ENCODE results near the gene CRCP. TPM values are rescaled to one million over a fixed set of nuclear protein-coding genes. Genes with fewer than 3 reads are reported as not detected.

Gene CRCP
- total and polyA plus RNA-seq, 2 of the 13 experiments (the other 11 are each of a cell fraction or from before 2014, with no cell fraction given) = 22.7 to 31.0 TPM

DNA sequence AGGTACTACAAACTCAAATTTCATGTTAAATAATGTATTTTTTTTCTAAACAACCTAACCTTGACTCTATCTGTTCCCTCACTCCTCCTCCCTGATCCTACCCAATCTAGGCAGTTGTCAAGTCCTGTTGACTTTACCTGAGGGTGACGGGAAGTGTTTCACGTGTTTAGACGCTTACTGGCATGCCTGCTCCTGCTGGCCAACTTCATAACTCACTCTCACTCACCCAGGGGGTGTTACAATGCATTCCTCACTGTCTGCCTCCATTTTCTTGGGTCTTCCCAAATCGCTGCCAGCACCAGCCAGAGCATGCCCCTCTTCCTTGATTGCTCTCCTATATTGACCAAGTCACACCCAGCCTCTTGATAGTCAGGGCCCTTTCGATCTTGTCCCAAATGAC lies 28.3 kb downstream of the CRCP start:
- Histone ChIP-seq H3K79me2 (ENCODE audit: insufficient read depth, low read length) (peaks cover 6% of the 10 kb centered on the region), H4K20me1 (ENCODE audit: insufficient read depth, low read length) (no peaks in the 10 kb centered on the region), H3K4me1 (ENCODE audit: insufficient read depth, low read length) (peaks cover 78% of the 10 kb centered on the region), H3K27ac (ENCODE audit: extremely low read length, insufficient read depth, low read length) (peak overlapping the region; percentile 71), H3K4me3 (replicated peaks in 1 of 3; ENCODE audit: insufficient read depth in 1 of 3, low read depth in 2 of 3, low read length in 3 of 3) (peak overlapping the region in 1 of 3 experiments; percentile 8; a peak in 1 of 6 replicates), H2AFZ (ENCODE audit: low read length) (no peak overlapping the region), H3K4me2 (ENCODE audit: low read depth, low read length) (peak overlapping the region; percentile 58), H3K9me3 (ENCODE audit: low read length) (no peaks in the 10 kb centered on the region), H3K36me3 (replicated peaks in 1 of 2; ENCODE audit: control insufficient read depth in 1 of 2, insufficient read depth in 2 of 2, low read length in 2 of 2) (peaks cover 7 to 43% of the 10 kb centered on the region in 2 experiments), H3K27me3 (ENCODE audit: control insufficient read depth in 1 of 2, insufficient read depth in 2 of 2, low read length in 2 of 2) (no peaks in the 10 kb centered on the region), H3K9ac (ENCODE audit: insufficient read depth, low read depth, low read length) (peak overlapping the region; percentile 32)
- FAIRE-seq (no peak), ATAC-seq (peak; percentile 40), DNase-seq (ENCODE audit: low spot score) (peak; percentile 61)
- no TSS peak for BruUV-seq (replicated peaks)
- 23% methylated on average over 5 of the region's 5 CpGs for WGBS (ENCODE audit: low lambda C conversion rate)
- intact Hi-C loops (cut with micrococcal nuclease; ENCODE audit: unreplicated experiment) (loop anchor here (2.0 to 10.0 kb wide), 4 partner anchors 28 to 394 kb away; partner anchors contain the start of gene CRCP), in situ Hi-C loops (cut with HindIII; ENCODE audit: extremely low pct_ligation_motif_present, low pct_unique_long_range_greater_than_20kb) (no loop called here)
- CTCF ChIA-PET (ENCODE audit: low intra/inter-chr PET ratio, low total read pairs) = no interaction called here
- POLR2A ChIA-PET = interaction anchor here (1.1 to 4.7 kb wide), 7 partner anchors 16 to 598 kb away, joined by 3 to 33 read pairs (median 4); partner anchors contain the start of genes ASL, CRCP, RABGEF1 and TPST1
- TF ChIP-seq SOX6 (IDR thresholded peaks at IDR 0.05) = no peak
- TF ChIP-seq SOX6 (CRISPR knock-in tag; IDR thresholded peaks at IDR 0.05) = peak; percentile 25; the same call in 1 of the 2 replicates
- TF ChIP-seq FOXP1 (IDR thresholded peaks at IDR 0.05) = no peak
- TF ChIP-seq FOXP1 (CRISPR knock-in tag; IDR thresholded peaks at IDR 0.05) = peak; percentile 58; the same call in 1 of the 2 replicates
- TF ChIP-seq ZSCAN9 (CRISPR knock-in tag; IDR thresholded peaks at IDR 0.05; ENCODE audit: borderline replicate concordance) = peak; percentile 93
- no peak for TF ChIP-seq ZNF839 (CRISPR knock-in tag; IDR thresholded peaks at IDR 0.05; ENCODE audit: borderline replicate concordance)
- TF ChIP-seq ATF7 (IDR thresholded peaks at IDR 0.05) = no peak
- no peak for TF ChIP-seq ATF7 (CRISPR knock-in tag; IDR thresholded peaks at IDR 0.05)
- peak; percentile 95 for TF ChIP-seq TFE3 (CRISPR knock-in tag; IDR thresholded peaks at IDR 0.05)
- TF ChIP-seq CREB1 (IDR thresholded peaks at IDR 0.05) = no peak
- no peak for TF ChIP-seq CREB1 (CRISPR knock-in tag; IDR thresholded peaks at IDR 0.05)
- TF ChIP-seq, protein P1, sequence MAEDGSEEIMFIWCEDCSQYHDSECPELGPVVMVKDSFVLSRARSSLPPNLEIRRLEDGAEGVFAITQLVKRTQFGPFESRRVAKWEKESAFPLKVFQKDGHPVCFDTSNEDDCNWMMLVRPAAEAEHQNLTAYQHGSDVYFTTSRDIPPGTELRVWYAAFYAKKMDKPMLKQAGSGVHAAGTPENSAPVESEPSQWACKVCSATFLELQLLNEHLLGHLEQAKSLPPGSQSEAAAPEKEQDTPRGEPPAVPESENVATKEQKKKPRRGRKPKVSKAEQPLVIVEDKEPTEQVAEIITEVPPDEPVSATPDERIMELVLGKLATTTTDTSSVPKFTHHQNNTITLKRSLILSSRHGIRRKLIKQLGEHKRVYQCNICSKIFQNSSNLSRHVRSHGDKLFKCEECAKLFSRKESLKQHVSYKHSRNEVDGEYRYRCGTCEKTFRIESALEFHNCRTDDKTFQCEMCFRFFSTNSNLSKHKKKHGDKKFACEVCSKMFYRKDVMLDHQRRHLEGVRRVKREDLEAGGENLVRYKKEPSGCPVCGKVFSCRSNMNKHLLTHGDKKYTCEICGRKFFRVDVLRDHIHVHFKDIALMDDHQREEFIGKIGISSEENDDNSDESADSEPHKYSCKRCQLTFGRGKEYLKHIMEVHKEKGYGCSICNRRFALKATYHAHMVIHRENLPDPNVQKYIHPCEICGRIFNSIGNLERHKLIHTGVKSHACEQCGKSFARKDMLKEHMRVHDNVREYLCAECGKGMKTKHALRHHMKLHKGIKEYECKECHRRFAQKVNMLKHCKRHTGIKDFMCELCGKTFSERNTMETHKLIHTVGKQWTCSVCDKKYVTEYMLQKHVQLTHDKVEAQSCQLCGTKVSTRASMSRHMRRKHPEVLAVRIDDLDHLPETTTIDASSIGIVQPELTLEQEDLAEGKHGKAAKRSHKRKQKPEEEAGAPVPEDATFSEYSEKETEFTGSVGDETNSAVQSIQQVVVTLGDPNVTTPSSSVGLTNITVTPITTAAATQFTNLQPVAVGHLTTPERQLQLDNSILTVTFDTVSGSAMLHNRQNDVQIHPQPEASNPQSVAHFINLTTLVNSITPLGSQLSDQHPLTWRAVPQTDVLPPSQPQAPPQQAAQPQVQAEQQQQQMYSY (CRISPR knock-in tag; IDR thresholded peaks at IDR 0.05) = no peak
- TF ChIP-seq SP2 (CRISPR knock-in tag; IDR thresholded peaks at IDR 0.05) = no peak
- TF ChIP-seq GATAD2A (CRISPR knock-in tag; IDR thresholded peaks at IDR 0.05) = peak; percentile 89
- TF ChIP-seq, protein P2, sequence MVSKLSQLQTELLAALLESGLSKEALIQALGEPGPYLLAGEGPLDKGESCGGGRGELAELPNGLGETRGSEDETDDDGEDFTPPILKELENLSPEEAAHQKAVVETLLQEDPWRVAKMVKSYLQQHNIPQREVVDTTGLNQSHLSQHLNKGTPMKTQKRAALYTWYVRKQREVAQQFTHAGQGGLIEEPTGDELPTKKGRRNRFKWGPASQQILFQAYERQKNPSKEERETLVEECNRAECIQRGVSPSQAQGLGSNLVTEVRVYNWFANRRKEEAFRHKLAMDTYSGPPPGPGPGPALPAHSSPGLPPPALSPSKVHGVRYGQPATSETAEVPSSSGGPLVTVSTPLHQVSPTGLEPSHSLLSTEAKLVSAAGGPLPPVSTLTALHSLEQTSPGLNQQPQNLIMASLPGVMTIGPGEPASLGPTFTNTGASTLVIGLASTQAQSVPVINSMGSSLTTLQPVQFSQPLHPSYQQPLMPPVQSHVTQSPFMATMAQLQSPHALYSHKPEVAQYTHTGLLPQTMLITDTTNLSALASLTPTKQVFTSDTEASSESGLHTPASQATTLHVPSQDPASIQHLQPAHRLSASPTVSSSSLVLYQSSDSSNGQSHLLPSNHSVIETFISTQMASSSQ (IDR thresholded peaks at IDR 0.05; ENCODE audit: low read depth) = no peak
- TF ChIP-seq, protein P2 (CRISPR knock-in tag; IDR thresholded peaks at IDR 0.05; ENCODE audit: borderline replicate concordance) = no peak
- no peak for TF ChIP-seq SUZ12 (IDR thresholded peaks at IDR 0.05; ENCODE audit: low read depth, low read length)

Measured in HepG2 (cell line).